H9 (cell line): ENCODE data around the gene CXCL8. TPM values are rescaled to one million over a fixed set of nuclear protein-coding genes. Genes with fewer than 3 reads are reported as not detected.

Source experiments
- DNase-seq: peaks from one replicate; pipeline ENCODE4 v3.0.0-alpha.2; 2017
- H2AFZ ChIP-seq: one replicate; pipeline ENCODE4 v1.6.1; 2013; ENCODE audit warnings: mild to moderate bottlenecking, low read length, control low read depth, moderate library complexity
- H2AK5ac ChIP-seq: 2 replicates; pipeline ENCODE4 v1.6.1; 2013; ENCODE audit warnings: low read length, control low read depth, mixed read lengths; ENCODE audit not compliant: insufficient read length
- H2BK120ac ChIP-seq: one replicate; pipeline ENCODE4 v1.6.1; 2013; ENCODE audit warnings: low read depth, mild to moderate bottlenecking, low read length, control low read depth, inconsistent platforms; ENCODE audit not compliant: poor library complexity, severe bottlenecking
- H2BK12ac ChIP-seq: 2 replicates; pipeline ENCODE4 v1.6.1; 2013; ENCODE audit warnings: low read length, control low read depth, mixed read lengths, low read depth; ENCODE audit not compliant: insufficient read length
- H2BK15ac ChIP-seq: 2 replicates; pipeline ENCODE4 v1.6.1; 2013; ENCODE audit warnings: low read depth, low read length, control low read depth
- H2BK20ac ChIP-seq: one replicate; pipeline ENCODE4 v1.6.1; 2013; ENCODE audit warnings: low read depth, mild to moderate bottlenecking, low read length, control low read depth, inconsistent platforms; ENCODE audit not compliant: poor library complexity, severe bottlenecking
- H2BK5ac ChIP-seq: 2 replicates; pipeline ENCODE4 v1.6.1; 2013; ENCODE audit warnings: low read length, control low read depth, mixed read lengths; ENCODE audit not compliant: insufficient read length
- H3K14ac ChIP-seq: 2 replicates; pipeline ENCODE4 v1.6.1; 2013; ENCODE audit warnings: low read length, control low read depth; ENCODE audit not compliant: insufficient read depth
- H3K18ac ChIP-seq: 2 replicates; pipeline ENCODE4 v1.6.1; 2013; ENCODE audit warnings: low read depth, mild to moderate bottlenecking, mixed read lengths, low read length, control low read depth; ENCODE audit not compliant: insufficient read length
- H3K23ac ChIP-seq: 2 replicates; pipeline ENCODE4 v1.6.1; 2013; ENCODE audit warnings: low read length, control low read depth, mixed read lengths, low read depth; ENCODE audit not compliant: insufficient read length
- H3K23me2 ChIP-seq: 2 replicates; pipeline ENCODE4 v1.6.1; 2013; ENCODE audit warnings: low read depth, mild to moderate bottlenecking, mixed read lengths, low read length, control low read depth; ENCODE audit not compliant: insufficient read length, poor library complexity, severe bottlenecking
- H3K27ac ChIP-seq: 2 replicates; pipeline ENCODE4 v1.5.1; 2013; ENCODE audit warnings: low read length, control low read depth, mixed read lengths, low read depth; ENCODE audit not compliant: insufficient read length
- H3K27me3 ChIP-seq: 2 replicates; pipeline ENCODE4 v1.6.1; 2013; ENCODE audit warnings: low read length, control low read depth, inconsistent platforms; ENCODE audit not compliant: insufficient read depth
- H3K4ac ChIP-seq: 2 replicates; pipeline ENCODE4 v1.6.1; 2013; ENCODE audit warnings: low read depth, mild to moderate bottlenecking, control low read depth, inconsistent platforms, low read length, moderate library complexity
- H3K4me1 ChIP-seq: 2 replicates; pipeline ENCODE4 v1.6.1; 2013; ENCODE audit warnings: low read length, control low read depth, inconsistent platforms; ENCODE audit not compliant: insufficient read depth
- H3K4me2 ChIP-seq: 2 replicates; pipeline ENCODE4 v1.6.1; 2013; ENCODE audit warnings: low read length, control low read depth, mixed read lengths; ENCODE audit not compliant: insufficient read length, insufficient read depth
- H3K56ac ChIP-seq: 2 replicates; pipeline ENCODE4 v1.6.1; 2013; ENCODE audit warnings: low read depth, mild to moderate bottlenecking, mixed read lengths, low read length, control low read depth; ENCODE audit not compliant: insufficient read length
- H3K79me1 ChIP-seq: 2 replicates; pipeline ENCODE4 v1.6.1; 2013; ENCODE audit warnings: low read depth, mild to moderate bottlenecking, moderate library complexity, low read length, control low read depth, inconsistent platforms; ENCODE audit not compliant: insufficient read depth, poor library complexity, severe bottlenecking
- H3K79me2 ChIP-seq: 2 replicates; pipeline ENCODE4 v1.6.1; 2013; ENCODE audit warnings: low read length, control low read depth, inconsistent platforms; ENCODE audit not compliant: insufficient read depth
- H3K9ac ChIP-seq: 2 replicates; pipeline ENCODE4 v1.6.1; 2013; ENCODE audit warnings: low read length, control low read depth, mixed read lengths; ENCODE audit not compliant: insufficient read length; ENCODE audit errors: extremely low read depth
- H3K9me3 ChIP-seq: one replicate; pipeline ENCODE4 v1.6.1; 2013; ENCODE audit warnings: low read depth, low read length, inconsistent platforms; ENCODE audit not compliant: control insufficient read depth
- H3T11ph ChIP-seq: one replicate; pipeline ENCODE4 v1.6.1; 2013; ENCODE audit warnings: mild to moderate bottlenecking, low read length, control low read depth, inconsistent platforms
- H4K20me1 ChIP-seq: one replicate; pipeline ENCODE4 v1.6.1; 2013; ENCODE audit not compliant: control insufficient read depth, insufficient read length, insufficient read depth
- H4K5ac ChIP-seq: 2 replicates; pipeline ENCODE4 v1.6.1; 2013; ENCODE audit warnings: low read depth, mild to moderate bottlenecking, mixed read lengths, low read length, control low read depth; ENCODE audit not compliant: insufficient read length
- H4K8ac ChIP-seq: replicated peaks from 2 replicates; pipeline ENCODE4 v1.6.1; 2013; ENCODE audit warnings: low read length, control low read depth, mixed read lengths, low read depth; ENCODE audit not compliant: insufficient read length
- H4K91ac ChIP-seq: 2 replicates; pipeline ENCODE4 v1.6.1; 2013; ENCODE audit warnings: low read depth, mild to moderate bottlenecking, moderate library complexity, mixed read lengths, low read length, control low read depth; ENCODE audit not compliant: insufficient read length
- H3K27ac Mint-ChIP-seq, 3 experiments: 2 replicates in 2 of 3; 3 replicates in 1 of 3; pipeline ENCODE4 v1.8.0; 2020 to 2021; ENCODE audit warnings: mixed read lengths in 3 of 3, mild to moderate bottlenecking in 1 of 3, moderate library complexity in 1 of 3
- H3K27me3 Mint-ChIP-seq: 2 replicates; pipeline ENCODE4 v1.8.0; 2021; ENCODE audit warnings: low read depth, mild to moderate bottlenecking, moderate library complexity, mixed read lengths
- H3K36me3 Mint-ChIP-seq, 3 experiments: 2 replicates in 2 of 3; 3 replicates in 1 of 3; pipeline ENCODE4 v1.8.0; 2020 to 2021; ENCODE audit warnings: low read depth in 3 of 3, mixed read lengths in 3 of 3; ENCODE audit not compliant: insufficient read depth in 1 of 3
- H3K4me1 Mint-ChIP-seq, 2 experiments: 2 replicates each; pipeline ENCODE4 v1.8.0; 2020; ENCODE audit warnings: mixed read lengths in 2 of 2
- H3K4me3 Mint-ChIP-seq, 2 experiments: 2 replicates in 1 of 2; 3 replicates in 1 of 2; pipeline ENCODE4 v1.8.0; 2020 to 2021; ENCODE audit warnings: mild to moderate bottlenecking in 2 of 2, mixed read lengths in 2 of 2, moderate library complexity in 1 of 2
- H3K9me3 Mint-ChIP-seq, 2 experiments: 2 replicates in 1 of 2; 3 replicates in 1 of 2; pipeline ENCODE4 v1.8.0; 2020; ENCODE audit warnings: mild to moderate bottlenecking in 2 of 2, mixed read lengths in 2 of 2, moderate library complexity in 1 of 2
- WGBS: extraction: QIAGEN DNeasy Blood & Tissue Kit; methylation state at CpG from one replicate; pipeline ENCODE4 v1.1.7; 2013; ENCODE audit warnings: missing lambda C conversion rate, low lambda C conversion rate, mixed read lengths; ENCODE audit not compliant: insufficient read length; ENCODE audit errors: extremely low coverage; 5-methylcytosine and 5-hydroxymethylcytosine counted together
- total RNA-seq: library from RNA; stranded (reverse); gene quantifications from 2 replicates; pipeline ENCODE4 v1.2.1, GENCODE V29; 2021
- TF ChIP-seq, protein P1 (sequence below): fragments of 200-600 bp; sonication (generic); conservative IDR thresholded peaks from 3 replicates; pipeline ENCODE4 v1.8.0; 2021; ENCODE audit warnings: antibody characterized with exemption, mild to moderate bottlenecking

Gene CXCL8
- total RNA-seq, 1 experiment from 2014 or later = not detected

DNA sequence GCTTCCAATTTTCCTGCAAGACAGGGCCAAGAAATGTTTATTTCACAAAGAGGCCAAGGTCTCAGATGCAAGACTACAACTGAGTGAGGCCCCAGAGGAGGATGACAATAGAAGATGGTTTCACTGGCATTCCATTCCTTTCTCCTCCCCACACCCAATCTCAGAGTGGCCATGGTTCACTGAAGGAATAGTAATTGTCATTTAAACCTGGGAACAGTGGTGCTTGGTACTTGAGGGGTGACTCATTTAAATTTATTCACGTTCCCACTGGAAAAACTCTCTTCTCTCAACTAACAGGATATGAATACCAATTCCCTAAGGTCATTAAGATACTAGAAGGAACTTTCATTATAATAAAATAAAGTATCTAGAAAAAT is 35.3 kb upstream of the CXCL8 start:
- Histone ChIP-seq H3K4me1 (peaks cover 9% of the 10 kb centered on the region; the same call in 1 of the 2 replicates), H3K9ac (no peak overlapping the region), H4K8ac (no peak overlapping the region), H2BK5ac (no peak overlapping the region), H3K27ac (peak overlapping the region; percentile 99), H3K79me2 (no peaks in the 10 kb centered on the region), H3K14ac (no peak overlapping the region), H3K18ac (no peak overlapping the region), H4K91ac (no peak overlapping the region), H3K4me2 (peak overlapping the region; percentile 42), H2BK120ac (no peak overlapping the region), H3K27me3 (no peaks in the 10 kb centered on the region), H3K56ac (no peak overlapping the region), H3T11ph (no peak overlapping the region), H4K20me1 (no peaks in the 10 kb centered on the region), H3K4ac (no peak overlapping the region), H2BK12ac (no peak overlapping the region), H4K5ac (no peak overlapping the region), H2AK5ac (no peak overlapping the region), H3K23me2 (no peaks in the 10 kb centered on the region), H3K23ac (no peak overlapping the region), H3K9me3 (no peaks in the 10 kb centered on the region), H2BK20ac (no peak overlapping the region), H2AFZ (no peak overlapping the region), H3K79me1 (no peaks in the 10 kb centered on the region), H2BK15ac (no peak overlapping the region)
- no CpG with 5 or more reads among the region's 1 CpG for WGBS
- TF ChIP-seq, protein P1, sequence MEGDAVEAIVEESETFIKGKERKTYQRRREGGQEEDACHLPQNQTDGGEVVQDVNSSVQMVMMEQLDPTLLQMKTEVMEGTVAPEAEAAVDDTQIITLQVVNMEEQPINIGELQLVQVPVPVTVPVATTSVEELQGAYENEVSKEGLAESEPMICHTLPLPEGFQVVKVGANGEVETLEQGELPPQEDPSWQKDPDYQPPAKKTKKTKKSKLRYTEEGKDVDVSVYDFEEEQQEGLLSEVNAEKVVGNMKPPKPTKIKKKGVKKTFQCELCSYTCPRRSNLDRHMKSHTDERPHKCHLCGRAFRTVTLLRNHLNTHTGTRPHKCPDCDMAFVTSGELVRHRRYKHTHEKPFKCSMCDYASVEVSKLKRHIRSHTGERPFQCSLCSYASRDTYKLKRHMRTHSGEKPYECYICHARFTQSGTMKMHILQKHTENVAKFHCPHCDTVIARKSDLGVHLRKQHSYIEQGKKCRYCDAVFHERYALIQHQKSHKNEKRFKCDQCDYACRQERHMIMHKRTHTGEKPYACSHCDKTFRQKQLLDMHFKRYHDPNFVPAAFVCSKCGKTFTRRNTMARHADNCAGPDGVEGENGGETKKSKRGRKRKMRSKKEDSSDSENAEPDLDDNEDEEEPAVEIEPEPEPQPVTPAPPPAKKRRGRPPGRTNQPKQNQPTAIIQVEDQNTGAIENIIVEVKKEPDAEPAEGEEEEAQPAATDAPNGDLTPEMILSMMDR = no peak
- peaks cover 12 to 24% of the 10 kb centered on the region in 2 experiments for H3K4me1 Mint-ChIP-seq
- peak overlapping the region in 2 of 3 experiments; percentile 52 to 98; a peak in 4 of 7 replicates for H3K27ac Mint-ChIP-seq
- H3K27me3 Mint-ChIP-seq = no peaks in the 10 kb centered on the region; the same call in 1 of the 2 replicates
- H3K9me3 Mint-ChIP-seq = peaks cover 0 to 2% of the 10 kb centered on the region in 2 experiments; a peak in 1 of 5 replicates
- H3K36me3 Mint-ChIP-seq = no peaks in the 10 kb centered on the region; a peak in 1 of 7 replicates
- no peak overlapping the region for H3K4me3 Mint-ChIP-seq
- no peak for DNase-seq
